Gastroesophageal sphincter (tissue), 4 donors: ENCODE measurements around the gene BDH2. TPM values are rescaled to one million over a fixed set of nuclear protein-coding genes. Genes with fewer than 3 reads are reported as not detected.

Source experiments
- ATAC-seq: fragments of 150-250 bp; one replicate; pipeline ENCODE4 v1.9.1; 2016; ENCODE audit warnings: mild to moderate bottlenecking, moderate library complexity
- H3K27ac ChIP-seq, 4 donors: fragments of 200-600 bp; sonication (generic) in 3 of 4; 1 replicate in 3 of 4; 2 replicates in 1 of 4; pipeline ENCODE4 v1.5.1; 2016 to 2019
- H3K27me3 ChIP-seq: fragments of 200-600 bp; sonication (generic); one replicate; pipeline ENCODE4 v1.5.1; 2019
- H3K36me3 ChIP-seq, 2 donors: fragments of 200-600 bp; sonication (generic); one replicate each; pipeline ENCODE4 v1.5.1; 2019; ENCODE audit warnings: control low read depth in 1 of 2
- H3K4me1 ChIP-seq, 3 donors: fragments of 200-600 bp; sonication (generic); 1 replicate in 2 of 3; 2 replicates in 1 of 3; pipeline ENCODE4 v1.5.1; 2016 to 2019; ENCODE audit warnings: control low read depth in 2 of 3
- H3K4me3 ChIP-seq, 2 donors: fragments of 200-600 bp; sonication (generic); one replicate each; pipeline ENCODE4 v1.5.1; 2019; ENCODE audit warnings: mild to moderate bottlenecking in 1 of 2, moderate library complexity in 1 of 2
- H3K9me3 ChIP-seq, 3 donors: fragments of 200-600 bp; sonication (generic); one replicate each; pipeline ENCODE4 v1.5.1; 2017 to 2019; ENCODE audit warnings: control low read depth in 2 of 3
- CTCF ChIP-seq, 4 experiments: fragments of 200-600 bp in 2 of 4; fragments of 450-650 bp in 2 of 4; sonication (generic) in 1 of 4; IDR thresholded peaks; one replicate each; pipeline ENCODE4 v1.5.1; 2017 to 2019; ENCODE audit warnings: antibody characterized with exemption in 4 of 4, mild to moderate bottlenecking in 2 of 4, moderate library complexity in 2 of 4
- EP300 ChIP-seq: sonication (generic); formaldehyde crosslinking; IDR thresholded peaks from one replicate; pipeline ENCODE4 v1.6.1; 2017; ENCODE audit warnings: antibody characterized with exemption, mild to moderate bottlenecking
- POLR2A ChIP-seq, 2 donors: fragments of 450-650 bp; IDR thresholded peaks; one replicate each; pipeline ENCODE4 v1.6.1; 2017; ENCODE audit warnings: antibody characterized with exemption in 2 of 2, mild to moderate bottlenecking in 2 of 2, moderate library complexity in 1 of 2
- POLR2AphosphoS5 ChIP-seq: sonication (generic); formaldehyde crosslinking; IDR thresholded peaks from one replicate; pipeline ENCODE4 v1.6.1; 2017; ENCODE audit warnings: antibody characterized with exemption
- WGBS, 2 donors: methylation state at CpG; one replicate each; pipeline ENCODE4 v1.1.5; 2018; ENCODE audit warnings: low coverage in 1 of 2; 5-methylcytosine and 5-hydroxymethylcytosine counted together
- total RNA-seq, 4 donors: library from RNA; depleted of rRNA; stranded (reverse); fragments of >200 nt; gene quantifications; one replicate each; pipeline ENCODE4 v1.1.0, GENCODE V29; 2016

The BDH2 gene
- total RNA-seq, 4 donors from 2014 or later, result 26.9 to 109 (median 55.2) TPM

- Histone ChIP-seq H3K27me3 (no peaks in the 10 kb centered on the region), H3K36me3 (peaks cover 0 to 20% of the 10 kb centered on the region in 2 donors), H3K4me3 (no peak overlapping the region), H3K27ac (no peak overlapping the region), H3K4me1 (no peaks in the 10 kb centered on the region), H3K9me3 (no peaks in the 10 kb centered on the region)
- no peak for ATAC-seq
- WGBS, 2 donors, result 71 to 75% methylated on average over 1 to 2 of the region's 2 CpGs
- TF ChIP-seq CTCF (IDR thresholded peaks at IDR 0.05), result peak in 2 of 4 experiments; percentile 5 to 40
- no peak for TF ChIP-seq POLR2A (IDR thresholded peaks at IDR 0.05)
Observed at GRCh38 chr4:103032574-103032973, 67.1 kb downstream of the BDH2 start.

- no peak overlapping the region for H3K27ac ChIP-seq
- 92 to 94% methylated on average over 2 to 3 of the region's 3 CpGs for WGBS, 2 donors
- no peaks in the 10 kb centered on the region for H3K9me3 ChIP-seq
- H3K4me1 ChIP-seq, result no peaks in the 10 kb centered on the region
- no peak for ATAC-seq
- H3K36me3 ChIP-seq, result peaks cover 0 to 25% of the 10 kb centered on the region in 2 donors
- TF ChIP-seq CTCF (IDR thresholded peaks at IDR 0.05) (no peak), EP300 (no peak), POLR2A (IDR thresholded peaks at IDR 0.05) (no peak), POLR2AphosphoS5 (no peak)
- no peaks in the 10 kb centered on the region for H3K27me3 ChIP-seq
- no peak overlapping the region for H3K4me3 ChIP-seq
Observed at GRCh38 chr4:103030791-103031190, 68.8 kb downstream of the BDH2 start.

- no peak overlapping the region for H3K4me3 ChIP-seq
- 86 to 100% methylated on average over 1 of the region's 1 CpG for WGBS, 2 donors
- ATAC-seq, result no peak
- no peaks in the 10 kb centered on the region for H3K27me3 ChIP-seq
- H3K27ac ChIP-seq, result no peak overlapping the region
- H3K4me1 ChIP-seq, result no peaks in the 10 kb centered on the region
- TF ChIP-seq EP300 (no peak), POLR2A (IDR thresholded peaks at IDR 0.05) (no peak), POLR2AphosphoS5 (no peak), CTCF (IDR thresholded peaks at IDR 0.05) (no peak)
- H3K9me3 ChIP-seq, result no peaks in the 10 kb centered on the region
- peaks cover 0 to 26% of the 10 kb centered on the region in 2 donors for H3K36me3 ChIP-seq
Observed at GRCh38 chr4:103029300-103029699, 70.3 kb downstream of the BDH2 start.

Other genes with a start within 250 kb of the BDH2 start
- gene CISD2, start 230.8 kb downstream of the BDH2 start, total RNA-seq, result 10 to 100 TPM in 3 of 4 donors, 1 to 10 TPM in 1; 6.7 to 22.2 (median 12.9) TPM
- gene SLC9B1, start 80.1 kb downstream of the BDH2 start, total RNA-seq, result 1 to 10 TPM in 2 of 4 donors, under 1 TPM in 2; 0.25 to 2.8 (median 0.94) TPM
- 10 to 100 TPM; 14.3 to 24.9 (median 20.2) TPM for gene SLC9B2, start 23.1 kb downstream of the BDH2 start, total RNA-seq
- 1 to 10 TPM in 2 of 4 donors, under 1 TPM in 2; 0.81 to 1.8 (median 1.1) TPM for gene CENPE, start 98.5 kb upstream of the BDH2 start, total RNA-seq